NCI-H446 (cell line): ENCODE results near the gene PCF11.

Experiments
- DNase-seq, 2 experiments: peaks; one replicate each; lab custom pipeline; 2025; lab: John Stamatoyannopoulos, UW

PCF11 gene

GRCh38 chr11:83156144-83156995 is 561 bp upstream of the PCF11 start:
- peak; percentile 99 to 100 for DNase-seq

- peak; percentile 59 to 69 for DNase-seq
These were observed 844 bp downstream of the PCF11 start for GRCh38 chr11:83157594-83158356.

DNA sequence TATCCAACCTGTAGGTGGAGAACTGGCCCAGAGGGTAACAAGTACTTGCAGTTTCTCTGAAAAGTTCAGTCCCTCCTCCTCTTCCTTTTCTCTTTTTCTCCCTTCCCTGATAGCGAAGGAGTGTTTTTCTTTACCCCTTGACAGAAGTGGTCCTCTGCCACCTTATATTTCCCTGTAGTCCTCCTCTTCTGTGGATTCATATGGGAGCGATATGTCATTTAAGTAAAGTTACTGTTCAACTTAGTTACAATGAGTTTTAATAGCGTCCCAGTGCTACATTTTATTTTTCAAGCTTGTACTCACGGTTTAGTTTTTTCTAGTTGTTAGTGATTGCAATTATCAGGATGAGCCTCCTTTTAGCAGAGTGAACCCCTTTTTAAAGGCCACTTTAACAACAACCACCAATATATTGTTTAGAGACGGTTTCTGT is 1.4 kb downstream of the PCF11 start:
- no peak for DNase-seq

DNA sequence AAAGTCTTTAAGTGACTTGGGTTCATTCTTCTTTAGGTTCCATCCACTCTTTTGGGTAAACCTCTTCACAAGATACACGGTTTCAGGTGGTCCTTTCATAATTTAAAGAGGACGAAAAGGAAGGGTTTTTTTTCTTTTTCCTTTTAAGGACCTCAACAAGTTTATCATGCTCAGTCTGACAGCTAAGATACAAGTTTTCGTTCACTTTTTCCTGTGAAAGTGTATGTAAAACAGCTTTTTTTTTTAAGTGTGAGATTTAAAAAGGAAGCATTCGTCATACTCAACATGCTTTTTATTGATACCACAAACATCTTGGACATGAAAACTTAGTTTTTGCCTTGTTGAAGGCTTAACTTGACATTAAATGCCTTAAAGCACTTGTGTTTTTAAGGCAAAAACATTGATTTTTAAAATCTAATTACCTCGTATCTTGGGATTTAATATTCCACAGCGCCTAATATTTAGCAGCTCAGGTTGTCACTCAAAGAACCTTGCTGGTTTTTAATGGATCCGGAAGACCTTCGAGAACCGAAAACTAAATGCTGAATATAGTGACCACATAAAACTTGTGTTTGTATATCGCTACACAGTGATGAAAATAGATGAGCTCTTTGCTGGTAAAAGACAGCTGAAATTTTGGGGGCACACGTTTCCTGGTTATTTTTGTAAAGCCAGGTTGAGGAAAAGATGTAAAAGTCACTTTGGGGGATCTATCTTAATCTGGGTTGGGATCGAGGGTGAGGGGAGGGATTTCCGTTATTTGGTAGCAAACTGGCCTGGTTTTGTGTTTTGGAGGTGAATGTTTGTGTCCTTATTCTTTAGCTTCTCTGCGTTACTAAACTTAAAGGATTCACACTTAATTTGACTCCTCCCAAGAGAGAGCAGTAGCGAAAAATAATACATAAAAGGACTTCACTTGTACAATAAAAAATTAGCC is 2.3 kb downstream of the PCF11 start:
- DNase-seq, result no peak

DNA sequence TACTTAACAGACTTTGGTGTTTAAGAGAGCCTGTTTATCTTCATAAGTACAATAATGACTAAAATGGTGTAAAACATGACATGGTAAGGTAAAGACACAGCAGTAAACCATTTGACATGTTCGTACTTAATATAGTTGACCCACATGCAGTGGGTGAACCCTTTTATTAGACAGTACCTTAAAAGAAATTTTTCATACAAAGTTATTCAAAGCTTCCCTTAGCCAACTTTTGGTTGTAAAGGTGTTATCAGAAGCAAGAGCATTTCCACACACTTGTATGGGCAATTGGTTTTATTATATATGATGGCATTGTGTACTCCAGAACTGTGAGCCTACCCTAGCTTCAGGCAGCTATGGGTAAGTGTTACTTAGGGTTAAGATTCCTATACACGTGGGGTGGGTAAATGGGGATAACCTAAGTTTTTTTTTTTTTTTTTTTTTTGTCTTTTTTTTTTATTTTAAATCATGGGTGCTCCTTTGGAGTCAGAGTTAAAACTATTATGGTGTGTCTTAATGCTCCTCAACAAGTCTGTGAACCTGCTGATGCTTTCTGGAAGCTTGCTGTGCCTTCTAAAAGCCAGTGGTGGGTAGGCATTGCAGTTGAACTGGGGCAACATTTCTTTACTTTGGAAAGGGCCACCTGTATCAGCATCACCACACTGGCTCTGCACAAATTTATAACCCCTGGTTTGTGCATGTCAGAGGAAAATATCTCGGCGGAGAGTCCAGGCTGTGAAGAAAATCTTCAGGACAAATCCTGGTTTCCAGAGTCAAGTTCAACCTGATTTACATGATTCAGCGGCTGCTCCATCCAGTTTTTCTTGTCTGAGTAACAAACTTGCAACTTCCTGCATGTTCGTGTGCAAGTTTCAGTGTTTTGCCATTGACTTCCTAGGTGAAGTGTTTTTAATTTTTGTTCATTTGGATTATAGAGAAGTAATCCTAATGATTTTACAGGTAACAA is 3.3 kb downstream of the PCF11 start:
- no peak for DNase-seq

DNA sequence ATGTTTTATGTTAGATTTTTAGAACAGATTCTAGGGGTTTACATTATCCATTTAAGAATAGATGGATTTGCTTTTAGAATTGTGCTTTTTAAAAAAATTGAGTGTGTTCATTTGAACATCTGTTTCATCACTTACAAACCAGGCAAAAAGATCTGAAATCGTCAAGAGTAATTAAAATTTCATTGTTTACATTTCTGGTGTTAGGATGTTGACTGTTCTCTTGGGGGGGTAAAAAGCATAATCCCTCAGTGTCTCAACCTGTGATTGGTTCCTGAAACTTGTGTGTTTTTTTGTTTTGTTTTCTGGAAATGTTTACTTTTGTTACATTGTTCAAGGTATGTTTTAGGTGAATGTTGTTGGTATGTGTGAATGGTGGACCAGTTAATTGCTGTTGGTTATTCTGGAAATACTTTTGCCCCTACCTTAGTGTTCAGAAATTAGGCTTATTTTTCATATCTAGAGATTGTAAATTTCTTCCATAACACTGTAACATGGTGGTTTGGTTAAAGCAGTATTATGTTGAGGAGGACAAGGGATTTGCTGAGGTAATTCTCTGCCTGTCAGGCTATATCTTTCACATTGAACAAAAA is 4.8 kb downstream of the PCF11 start:
- no peak for DNase-seq

DNA sequence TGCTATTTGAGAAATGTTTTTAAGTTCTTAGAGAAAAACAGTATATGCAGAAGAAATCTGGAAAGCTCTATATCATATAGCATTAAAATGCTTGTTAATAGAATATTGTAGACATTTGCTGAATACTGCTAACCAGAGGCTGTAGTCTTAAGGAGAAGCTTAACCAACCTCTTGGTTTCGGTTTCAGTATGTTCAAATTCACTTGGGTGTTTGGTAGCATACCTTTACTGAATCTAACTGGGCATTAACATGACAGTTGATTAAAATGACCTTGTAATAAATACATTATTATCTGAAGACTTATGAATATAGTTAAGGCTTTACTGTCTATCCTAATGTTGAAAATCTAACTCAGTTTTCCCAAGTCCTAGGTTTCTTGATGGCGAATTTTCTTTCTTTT is 5.4 kb downstream of the PCF11 start:
- no peak for DNase-seq

DNA sequence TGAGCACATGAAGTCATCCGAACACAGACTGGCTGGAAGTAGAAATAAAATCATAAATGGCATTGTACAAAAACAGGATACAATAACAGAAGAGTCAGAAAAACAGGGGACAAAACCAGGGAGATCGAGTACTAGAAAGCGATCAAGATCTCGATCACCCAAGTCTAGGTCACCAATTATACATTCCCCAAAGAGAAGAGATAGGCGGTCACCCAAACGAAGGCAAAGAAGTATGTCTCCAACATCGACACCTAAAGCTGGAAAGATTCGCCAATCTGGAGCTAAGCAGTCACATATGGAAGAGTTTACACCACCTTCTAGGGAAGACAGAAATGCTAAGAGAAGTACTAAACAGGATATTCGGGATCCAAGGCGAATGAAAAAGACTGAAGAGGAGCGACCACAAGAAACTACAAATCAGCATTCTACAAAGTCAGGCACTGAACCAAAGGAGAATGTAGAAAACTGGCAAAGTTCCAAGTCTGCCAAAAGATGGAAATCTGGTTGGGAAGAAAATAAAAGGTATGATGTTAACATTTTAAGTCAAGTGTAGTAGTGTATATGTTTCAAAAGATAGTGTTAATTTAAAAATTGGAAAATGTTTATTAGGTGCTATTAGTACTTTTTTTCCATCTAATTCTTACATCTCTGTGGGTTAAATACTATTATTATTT is 9.4 kb downstream of the PCF11 start:
- no peak for DNase-seq

DNA sequence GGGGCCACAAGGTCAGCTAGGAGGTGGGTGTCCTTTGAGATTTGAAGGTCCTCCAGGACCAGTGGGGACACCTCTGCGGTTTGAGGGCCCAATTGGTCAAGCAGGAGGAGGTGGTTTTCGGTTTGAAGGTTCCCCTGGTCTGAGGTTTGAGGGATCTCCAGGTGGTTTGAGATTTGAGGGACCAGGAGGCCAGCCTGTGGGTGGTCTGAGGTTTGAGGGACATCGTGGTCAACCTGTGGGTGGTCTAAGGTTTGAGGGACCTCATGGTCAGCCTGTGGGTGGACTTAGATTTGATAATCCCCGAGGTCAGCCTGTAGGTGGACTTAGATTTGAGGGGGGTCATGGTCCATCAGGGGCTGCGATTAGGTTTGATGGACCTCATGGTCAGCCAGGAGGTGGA is 11.8 kb downstream of the PCF11 start:
- no peak for DNase-seq

DNA sequence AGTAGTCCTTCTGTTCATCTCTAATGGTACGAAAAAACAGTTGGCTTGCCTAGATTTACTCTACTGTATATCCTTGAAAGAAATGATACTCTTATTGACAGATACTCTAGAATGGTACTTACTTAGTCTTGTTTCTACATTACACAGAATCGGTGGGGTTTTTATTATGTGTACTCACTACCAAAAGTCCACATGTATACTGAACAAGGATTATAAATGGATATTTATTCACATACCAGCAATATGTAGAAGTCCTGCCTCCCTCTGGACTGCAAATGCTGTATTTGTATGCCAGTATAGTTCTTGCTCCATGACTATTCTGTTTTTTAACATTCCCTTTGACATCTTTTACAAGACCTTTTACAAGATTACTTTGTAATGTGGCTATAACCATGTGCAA is 13.9 kb downstream of the PCF11 start:
- DNase-seq, result no peak

DNA sequence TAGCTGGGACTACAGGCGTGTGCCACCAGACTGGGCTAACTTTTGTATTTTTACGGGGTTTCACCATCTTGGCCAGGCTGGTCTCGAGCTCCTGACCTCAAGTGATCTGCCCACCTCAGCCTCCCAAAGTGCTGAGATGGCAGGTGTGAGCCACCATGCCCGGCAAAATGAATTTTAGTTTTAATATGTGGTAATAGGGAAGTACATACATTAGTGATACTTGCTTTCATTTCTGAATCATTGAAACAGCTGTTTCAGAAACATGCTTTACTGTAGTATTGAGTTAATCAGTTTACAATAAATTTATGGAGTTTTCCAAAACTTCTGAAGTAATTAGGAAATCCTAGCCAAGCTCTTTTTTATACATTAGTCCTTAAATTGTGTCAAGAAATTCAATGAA is 15.6 kb downstream of the PCF11 start:
- no peak for DNase-seq

DNA sequence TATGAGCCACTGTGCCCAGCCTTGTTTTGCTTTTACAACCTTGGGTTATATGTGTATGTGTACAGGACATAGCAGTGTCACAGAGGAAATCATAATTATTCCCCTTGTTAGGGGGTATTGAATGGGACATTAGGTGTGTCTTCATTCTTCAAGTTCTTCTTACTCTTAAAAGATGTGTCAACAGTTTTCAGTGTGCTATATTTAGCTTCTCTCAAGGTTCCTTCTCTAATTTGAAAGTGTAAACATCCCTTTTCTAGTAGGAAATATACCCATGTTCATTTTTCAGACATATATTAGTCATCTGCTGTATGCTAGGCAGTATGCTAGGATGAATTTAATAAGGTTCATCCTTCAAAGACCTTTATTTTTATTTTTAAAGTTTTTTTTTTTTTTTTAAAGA is 17.1 kb downstream of the PCF11 start:
- no peak for DNase-seq

DNA sequence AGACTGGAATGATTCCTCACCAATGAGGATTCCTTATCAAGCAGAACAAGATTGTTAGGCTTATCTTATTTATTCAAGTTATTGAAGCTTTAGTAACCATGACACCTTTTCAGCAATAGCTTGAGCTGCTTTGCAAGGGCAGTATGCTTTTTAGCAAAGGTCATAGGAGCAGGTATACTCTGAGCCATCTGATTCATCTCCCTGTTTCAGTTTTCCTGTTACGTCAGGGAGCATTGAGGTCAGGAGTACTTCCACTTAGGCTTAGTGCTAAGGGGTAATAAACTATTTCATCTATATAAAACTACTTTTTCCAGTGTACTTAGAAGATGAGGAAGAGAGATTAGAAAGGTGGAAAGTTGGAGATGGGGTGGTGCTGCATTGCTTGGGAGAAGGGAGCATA is 18.9 kb downstream of the PCF11 start:
- DNase-seq, result no peak

DNA sequence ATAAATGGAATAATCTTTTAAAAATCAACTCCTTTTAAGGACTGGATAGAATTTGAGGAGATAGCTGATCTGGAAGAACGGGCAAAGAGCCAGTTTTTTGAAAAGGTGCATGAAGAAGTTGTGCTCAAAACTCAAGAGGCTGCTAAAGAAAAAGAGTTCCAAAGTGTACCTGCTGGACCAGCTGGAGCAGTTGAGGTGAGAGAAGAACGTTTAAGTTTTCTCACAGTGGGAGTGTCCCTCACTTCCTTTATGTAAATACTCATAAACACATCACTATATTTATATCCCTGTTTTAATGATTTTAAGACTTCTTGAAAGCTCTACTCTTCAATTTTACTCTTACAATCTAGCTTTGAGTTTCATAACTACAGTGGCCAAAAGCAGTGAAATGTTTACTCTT is 24.9 kb downstream of the PCF11 start:
- DNase-seq, result no peak

DNA sequence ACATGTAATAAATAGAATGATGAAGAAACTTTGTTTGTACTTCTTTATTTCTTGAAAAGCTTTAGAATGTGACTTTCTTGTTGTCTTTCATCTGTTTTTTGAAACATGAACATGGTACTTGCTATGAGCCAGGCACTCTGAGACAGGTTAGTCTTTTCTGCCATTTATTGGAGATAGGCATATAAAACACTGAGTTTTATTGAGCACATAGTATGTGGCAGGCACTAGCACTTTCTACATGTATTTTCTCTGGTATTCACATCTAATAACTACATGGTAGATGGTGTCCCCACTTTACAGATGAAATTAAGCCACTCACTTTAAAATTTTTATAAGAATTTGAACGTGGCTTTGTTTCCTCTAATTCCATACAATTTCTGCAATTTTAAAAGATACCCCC is 28.8 kb downstream of the PCF11 start:
- no peak for DNase-seq

DNA sequence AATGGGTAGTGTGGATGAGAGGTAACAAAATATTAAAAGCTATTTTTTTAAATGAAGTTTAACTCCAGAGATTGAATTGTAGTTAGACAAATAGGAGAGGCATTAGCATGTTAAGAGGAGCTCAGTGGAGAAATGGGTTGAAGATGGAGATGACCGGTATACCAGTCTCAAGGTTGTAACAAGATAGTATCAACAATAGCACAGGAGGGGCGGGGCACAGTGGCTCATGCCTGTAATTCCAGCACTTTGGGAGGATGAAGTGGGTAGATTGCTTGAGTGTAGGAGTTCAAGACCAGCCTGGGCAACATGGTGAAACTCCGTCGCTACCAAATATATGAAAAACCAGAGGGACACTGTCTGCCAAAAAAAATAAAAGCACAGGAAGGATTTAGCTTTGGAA is 30.5 kb downstream of the PCF11 start:
- no peak for DNase-seq

- no peak for DNase-seq
These were observed 34.6 kb downstream of the PCF11 start for GRCh38 chr11:83191491-83191890.

DNA sequence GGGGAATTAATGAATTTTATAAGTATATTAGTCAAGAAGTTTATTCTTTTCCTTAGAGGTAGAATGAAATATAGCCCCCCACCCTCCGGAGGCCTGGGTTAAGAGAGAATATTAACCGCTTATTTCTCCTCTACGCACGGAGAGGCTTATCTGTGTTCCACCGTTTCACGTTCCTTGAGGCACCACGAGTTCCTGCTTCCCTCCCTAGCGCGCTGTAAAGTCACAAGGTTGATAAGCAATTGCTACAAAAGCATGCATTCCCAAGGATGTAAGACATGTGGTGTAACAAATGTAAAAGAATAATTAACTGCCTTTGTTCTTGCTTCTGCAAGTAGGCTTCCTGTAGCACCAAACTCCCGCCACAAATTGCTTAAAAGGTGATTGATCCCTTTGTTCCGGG is 35.1 kb downstream of the PCF11 start:
- DNase-seq, result no peak

DNA sequence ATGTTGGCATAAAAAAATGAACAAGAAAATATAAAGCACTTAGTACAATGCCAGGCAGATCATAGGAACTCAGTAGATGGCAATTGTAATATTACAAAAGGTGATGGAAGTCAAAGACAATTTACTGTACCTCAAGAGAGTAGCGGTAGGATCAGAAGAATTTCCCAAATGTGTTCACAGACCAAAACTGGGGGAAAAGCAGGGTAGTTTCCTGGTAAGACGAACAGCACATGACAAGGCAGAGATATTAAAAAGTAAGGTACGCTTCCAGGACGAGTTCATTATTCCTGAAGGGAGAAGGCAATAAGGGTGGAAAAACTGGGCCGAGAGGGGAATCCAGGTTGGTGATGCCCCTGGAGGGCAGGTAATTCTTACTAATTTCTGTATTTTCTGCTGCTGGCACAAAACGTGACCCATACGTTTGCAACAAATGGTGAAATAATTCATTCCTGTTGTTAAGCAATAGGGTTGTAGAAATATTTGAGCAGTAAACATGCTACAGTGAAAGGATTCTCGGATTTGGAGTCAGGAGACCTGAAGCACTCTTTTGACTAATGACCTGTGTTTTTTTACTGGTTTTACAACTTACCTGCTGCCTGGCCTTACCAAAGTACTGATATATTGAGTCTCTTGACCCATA is 35.8 kb downstream of the PCF11 start:
- no peak for DNase-seq
